NCI-H1694 treated with DMSO at 0.1 percent for 48 hours (cell line): ENCODE results near the gene SAMM50.

ENCODE experiments used
- DNase-seq: peaks from one replicate; lab custom pipeline; 2025; lab: John Stamatoyannopoulos, UW

The SAMM50 gene

GRCh38 chr22:43955040-43955882, at the start of gene SAMM50:
TSS of gene SAMM50 (plus strand) at chr22:43955442. CDS start at chr22:43955578, 136 bp downstream.
- DNase-seq: peak; percentile 79

- no peak for DNase-seq
Measured at GRCh38 chr22:43905681-43906080, 49.6 kb upstream of the SAMM50 start.

GRCh38 chr22:43909708-43910107, 45.5 kb upstream of the SAMM50 start:
- DNase-seq: no peak

- DNase-seq: no peak
Measured at GRCh38 chr22:43910178-43910695, 45.0 kb upstream of the SAMM50 start.

GRCh38 chr22:43911351-43911750, 43.9 kb upstream of the SAMM50 start:
- no peak for DNase-seq

GRCh38 chr22:43917521-43917920, 37.7 kb upstream of the SAMM50 start:
- DNase-seq: no peak

- DNase-seq: no peak
Measured at GRCh38 chr22:43919106-43919973, 35.9 kb upstream of the SAMM50 start.

GRCh38 chr22:43921370-43921769, 33.9 kb upstream of the SAMM50 start:
- no peak for DNase-seq

- no peak for DNase-seq
Measured at GRCh38 chr22:43922123-43922522, 33.1 kb upstream of the SAMM50 start.

GRCh38 chr22:43923191-43923590, 32.1 kb upstream of the SAMM50 start:
- peak; percentile 74 for DNase-seq

GRCh38 chr22:43923631-43924464, 31.4 kb upstream of the SAMM50 start, which contains the start of gene PNPLA3:
TSS of gene PNPLA3 (plus strand) at chr22:43923805. CDS start at chr22:43923912, 107 bp downstream.
- peak; percentile 74 for DNase-seq

- no peak for DNase-seq
Measured at GRCh38 chr22:43924877-43925276, 30.4 kb upstream of the SAMM50 start.

GRCh38 chr22:43925433-43926348, 29.6 kb upstream of the SAMM50 start:
- DNase-seq: no peak

- DNase-seq: no peak
Measured at GRCh38 chr22:43926349-43926710, 28.9 kb upstream of the SAMM50 start.

GRCh38 chr22:43928468-43928867, 26.8 kb upstream of the SAMM50 start:
- no peak for DNase-seq

GRCh38 chr22:43928908-43929307, 26.3 kb upstream of the SAMM50 start:
- no peak for DNase-seq

- DNase-seq: no peak
Measured at GRCh38 chr22:43931771-43932170, 23.5 kb upstream of the SAMM50 start.

- no peak for DNase-seq
Measured at GRCh38 chr22:43941449-43941848, 13.8 kb upstream of the SAMM50 start.

- DNase-seq: no peak
Measured at GRCh38 chr22:43944670-43945430, 10.4 kb upstream of the SAMM50 start.
